IMR-90 (cell line): ENCODE data around the gene CA4. TPM values are rescaled to one million over a fixed set of nuclear protein-coding genes. Genes with fewer than 3 reads are reported as not detected.
"Not testable (repeated sequence)": the region's sequence is repeated elsewhere in the genome, so short reads cannot be mapped to it uniquely, and the experiment has no call there.

Source experiments
- ATAC-seq: fragments of 200-7000 bp; cut with Tn5 transposase; 2 replicates; pipeline ENCODE4 v1.9.1; 2020; ENCODE audit warnings: low read depth, mild to moderate bottlenecking, moderate library complexity
- BruUV-seq: library from RNA; stranded (reverse); fragments of 400-500 nt; replicated peaks from 2 replicates; lab custom pipeline; 2021; lab: Mats Ljungman, UMichigan
- CTCF ChIA-PET: fragments of 300-600 bp; formaldehyde crosslinking; extraction: SDS; loops from one replicate; lab custom pipeline; 2021; ENCODE audit warnings: antibody characterized with exemption; lab: Yijun Ruan, JAX
- POLR2A ChIA-PET: fragments of 300-600 bp; sonication (Branson Sonifier 250); formaldehyde crosslinking; loops from one replicate; lab custom pipeline; 2022; ENCODE audit warnings: antibody characterized with exemption; ENCODE audit not compliant: unreplicated experiment; lab: Charles Lee
- DNase-seq: peaks from one replicate; pipeline ENCODE4 v3.0.0; 2013
- H2AFZ ChIP-seq: replicated peaks from 2 replicates; pipeline ENCODE3; 2013; ENCODE audit warnings: low read length, mild to moderate bottlenecking; ENCODE audit not compliant: poor library complexity
- H2AK5ac ChIP-seq: 2 replicates; pipeline ENCODE4 v1.6.1; 2013; ENCODE audit warnings: low read depth, low read length, inconsistent platforms
- H2AK9ac ChIP-seq: replicated peaks from 2 replicates; pipeline ENCODE3; 2013; ENCODE audit warnings: mild to moderate bottlenecking, low read depth, low read length, moderate library complexity; ENCODE audit not compliant: poor library complexity
- H2BK120ac ChIP-seq: 2 replicates; pipeline ENCODE4 v1.6.1; 2013; ENCODE audit warnings: low read depth, low read length, inconsistent platforms
- H2BK15ac ChIP-seq: 3 replicates; pipeline ENCODE4 v1.6.1; 2013; ENCODE audit warnings: low read depth, low read length, inconsistent platforms
- H2BK20ac ChIP-seq: 2 replicates; pipeline ENCODE4 v1.6.1; 2013; ENCODE audit warnings: low read depth, mild to moderate bottlenecking, inconsistent platforms, low read length, moderate library complexity
- H2BK5ac ChIP-seq: 2 replicates; pipeline ENCODE4 v1.6.1; 2013; ENCODE audit warnings: mild to moderate bottlenecking, low read depth, low read length, inconsistent platforms; ENCODE audit not compliant: poor library complexity, severe bottlenecking
- H3K14ac ChIP-seq: replicated peaks from 2 replicates; pipeline ENCODE4 v1.6.1; 2013; ENCODE audit warnings: low read depth, low read length, inconsistent platforms
- H3K18ac ChIP-seq: 2 replicates; pipeline ENCODE4 v1.6.1; 2013; ENCODE audit warnings: low read depth, low read length, control low read depth
- H3K23ac ChIP-seq: 2 replicates; pipeline ENCODE4 v1.6.1; 2013; ENCODE audit warnings: low read depth, low read length, inconsistent platforms
- H3K27ac ChIP-seq: 2 replicates; pipeline ENCODE4 v1.5.1; 2013; ENCODE audit warnings: mild to moderate bottlenecking, control low read depth, low read length; ENCODE audit not compliant: insufficient read depth
- H3K27me3 ChIP-seq: 2 replicates; pipeline ENCODE4 v1.6.1; 2013; ENCODE audit warnings: low read length; ENCODE audit not compliant: control insufficient read depth, insufficient read depth
- H3K36me3 ChIP-seq: 2 replicates; pipeline ENCODE4 v1.6.1; 2013; ENCODE audit warnings: low read length, mixed read lengths; ENCODE audit not compliant: control insufficient read depth, insufficient read depth
- H3K4ac ChIP-seq: 2 replicates; pipeline ENCODE4 v1.6.1; 2013; ENCODE audit warnings: low read depth, low read length, inconsistent platforms
- H3K4me1 ChIP-seq: 2 replicates; pipeline ENCODE4 v1.6.1; 2013; ENCODE audit warnings: low read length, mixed read lengths; ENCODE audit not compliant: control insufficient read depth, insufficient read depth
- H3K4me2 ChIP-seq: 2 replicates; pipeline ENCODE4 v1.6.1; 2013; ENCODE audit warnings: low read depth, mild to moderate bottlenecking, control low read depth, low read length, moderate library complexity
- H3K4me3 ChIP-seq: 2 replicates; pipeline ENCODE4 v1.5.1; 2013; ENCODE audit warnings: low read depth, mild to moderate bottlenecking, control low read depth, low read length, moderate library complexity; ENCODE audit not compliant: insufficient read depth
- H3K56ac ChIP-seq: 2 replicates; pipeline ENCODE4 v1.6.1; 2013; ENCODE audit warnings: low read length, inconsistent platforms; ENCODE audit not compliant: insufficient read depth; ENCODE audit errors: extremely low read depth
- H3K79me1 ChIP-seq, 2 experiments: 2 replicates each; pipeline ENCODE4 v1.6.1; 2013; ENCODE audit warnings: low read length in 2 of 2, inconsistent platforms in 1 of 2, low read depth in 1 of 2
- H3K9ac ChIP-seq: 2 replicates; pipeline ENCODE4 v1.6.1; 2013; ENCODE audit warnings: low read depth, low read length, control low read depth
- H3K9me1 ChIP-seq: 2 replicates; pipeline ENCODE4 v1.6.1; 2013; ENCODE audit warnings: low read length, inconsistent platforms; ENCODE audit not compliant: insufficient read depth
- H3K9me3 ChIP-seq: 2 replicates; pipeline ENCODE4 v1.6.1; 2013; ENCODE audit warnings: low read length; ENCODE audit not compliant: control insufficient read depth, insufficient read depth
- H4K20me1 ChIP-seq: 2 replicates; pipeline ENCODE4 v1.6.1; 2013; ENCODE audit warnings: low read length, inconsistent platforms; ENCODE audit not compliant: insufficient read depth
- H4K5ac ChIP-seq: 2 replicates; pipeline ENCODE4 v1.6.1; 2013; ENCODE audit warnings: mild to moderate bottlenecking, low read depth, low read length, control low read depth
- H4K8ac ChIP-seq, 2 experiments: 2 replicates each; pipeline ENCODE4 v1.6.1; 2013; ENCODE audit warnings: low read depth in 2 of 2, low read length in 2 of 2, control low read depth in 1 of 2, inconsistent platforms in 1 of 2
- H4K91ac ChIP-seq: 2 replicates; pipeline ENCODE4 v1.6.1; 2013; ENCODE audit warnings: low read depth, low read length, inconsistent platforms; ENCODE audit not compliant: insufficient read depth
- WGBS, 2 experiments: methylation state at CpG; one replicate each; pipeline versions ENCODE4 v1.1.5 to v1.1.7; 2013; ENCODE audit warnings: missing lambda C conversion rate in 2 of 2; ENCODE audit not compliant: insufficient read length in 1 of 2; ENCODE audit errors: extremely low coverage in 2 of 2; 5-methylcytosine and 5-hydroxymethylcytosine counted together
- dilution Hi-C: fragments of 300-500 bp; cut with HindIII; formaldehyde crosslinking; loops from one replicate; pipeline ENCODE4 v1.14.3; 2018; ENCODE audit warnings: low sequenced_read_pairs; ENCODE audit not compliant: unreplicated experiment
- in situ Hi-C: fragments of 300-500 bp; cut with MboI; formaldehyde crosslinking; loops from 3 replicates; pipeline ENCODE4 v1.14.3; 2019; ENCODE audit warnings: low sequenced_read_pairs, inconsistent platforms, mixed read lengths
- intact Hi-C: fragments of 100-400 bp; cut with micrococcal nuclease; formaldehyde crosslinking; loops from 2 replicates; pipeline ENCODE4 v1.10.0; 2022
- polyA plus RNA-seq, 3 experiments: library from polyadenylated mRNA; depleted of rRNA; stranded (reverse); fragments of >200 nt; gene quantifications; 2 replicates each; pipeline ENCODE4 v1.2.3, GENCODE V29; 2012; ENCODE audit warnings: low replicate concordance in 1 of 3
- total RNA-seq: library from RNA; depleted of rRNA; stranded (reverse); fragments of >200 nt; gene quantifications from 2 replicates; pipeline ENCODE4 v1.2.3, GENCODE V29; 2012

CA4 gene
- total and polyA plus RNA-seq, 2 of the 4 experiments (the other 2 are of a cell fraction), result not detected

- H4K91ac ChIP-seq, H2AK9ac ChIP-seq, H2BK5ac ChIP-seq, H4K20me1 ChIP-seq, in situ Hi-C loops, H2AK5ac ChIP-seq, DNase-seq, H4K5ac ChIP-seq, H3K9me3 ChIP-seq, H3K23ac ChIP-seq, H2BK20ac ChIP-seq, dilution Hi-C loops, H3K4ac ChIP-seq, H3K27ac ChIP-seq, H3K14ac ChIP-seq, H3K18ac ChIP-seq, H3K79me1 ChIP-seq, H3K9ac ChIP-seq, intact Hi-C loops, H3K9me1 ChIP-seq, H2BK15ac ChIP-seq, H3K4me3 ChIP-seq, H4K8ac ChIP-seq, H3K56ac ChIP-seq, BruUV-seq, POLR2A ChIA-PET, H3K36me3 ChIP-seq, H2BK120ac ChIP-seq, H3K4me1 ChIP-seq, H3K27me3 ChIP-seq, H3K4me2 ChIP-seq, H2AFZ ChIP-seq, CTCF ChIA-PET: not testable (repeated sequence)
- peak; percentile 68 for ATAC-seq
- no CpG with 5 or more reads among the region's 114 CpGs for WGBS, 2 experiments
Observed at GRCh38 chr17:60119807-60120748, 29.7 kb upstream of the CA4 start.
